ENCODE results near the gene FETUB.

The FETUB gene

GRCh38 chr3:186619787-186620212, 20.4 kb upstream of the FETUB start:
- Histone ChIP-seq H3K27me3 (no peaks in the 10 kb centered on the region), H3K36me3 (no peaks in the 10 kb centered on the region), H3K27ac (no peak overlapping the region), H3K4me3 (no peak overlapping the region), H3K9ac (no peak overlapping the region), H3K4me2 (no peak overlapping the region), H3K9me3 (replicated peaks in 1 of 11) (no peaks in the 10 kb centered on the region), H4K20me1 (no peaks in the 10 kb centered on the region), H3K4me1 (peaks cover 0 to 9% (median 5%) of the 10 kb centered on the region in 10 experiments; a peak in 11 of 20 replicates)
- no peak for TF ChIP-seq Cebpa-rat (IDR thresholded peaks at IDR 0.05)

- H3K4me3 ChIP-seq: no peak overlapping the region
- H3K36me3 ChIP-seq: no peaks in the 10 kb centered on the region
- H3K27me3 ChIP-seq: no peaks in the 10 kb centered on the region
- no peaks in the 10 kb centered on the region for H4K20me1 ChIP-seq
- H3K9ac ChIP-seq: no peak overlapping the region
- TF ChIP-seq Cebpa-rat (IDR thresholded peaks at IDR 0.05): no peak
- H3K27ac ChIP-seq: no peak overlapping the region
- H3K4me1 ChIP-seq: peaks cover 0 to 9% (median 5%) of the 10 kb centered on the region in 10 experiments; a peak in 9 of 20 replicates
- H3K4me2 ChIP-seq: no peak overlapping the region
- no peaks in the 10 kb centered on the region for H3K9me3 ChIP-seq (replicated peaks in 1 of 11)
Observed at GRCh38 chr3:186620213-186621092, 19.7 kb upstream of the FETUB start.

GRCh38 chr3:186621894-186622650, 18.1 kb upstream of the FETUB start:
- H3K9ac ChIP-seq: no peak overlapping the region
- H3K27me3 ChIP-seq: no peaks in the 10 kb centered on the region
- H3K4me1 ChIP-seq: peaks cover 0 to 3% (median 0%) of the 10 kb centered on the region in 10 experiments; a peak in 4 of 20 replicates
- TF ChIP-seq Cebpa-rat (IDR thresholded peaks at IDR 0.05): no peak
- no peaks in the 10 kb centered on the region for H4K20me1 ChIP-seq
- H3K4me2 ChIP-seq: no peak overlapping the region
- no peak overlapping the region for H3K4me3 ChIP-seq
- no peaks in the 10 kb centered on the region for H3K9me3 ChIP-seq (replicated peaks in 1 of 11)
- H3K27ac ChIP-seq: no peak overlapping the region
- no peaks in the 10 kb centered on the region for H3K36me3 ChIP-seq

GRCh38 chr3:186622651-186623310, 17.4 kb upstream of the FETUB start:
- Histone ChIP-seq H3K36me3 (no peaks in the 10 kb centered on the region), H3K27me3 (no peaks in the 10 kb centered on the region), H3K9ac (no peak overlapping the region), H3K4me3 (no peak overlapping the region), H3K27ac (no peak overlapping the region), H3K9me3 (replicated peaks in 1 of 11) (no peaks in the 10 kb centered on the region), H4K20me1 (no peaks in the 10 kb centered on the region), H3K4me1 (no peaks in the 10 kb centered on the region), H3K4me2 (no peak overlapping the region)
- no peak for TF ChIP-seq Cebpa-rat (IDR thresholded peaks at IDR 0.05)

- Histone ChIP-seq H3K4me1 (no peaks in the 10 kb centered on the region), H3K4me3 (no peak overlapping the region), H3K4me2 (no peak overlapping the region), H3K9me3 (replicated peaks in 1 of 11) (no peaks in the 10 kb centered on the region), H3K27me3 (no peaks in the 10 kb centered on the region), H3K9ac (no peak overlapping the region), H3K27ac (no peak overlapping the region), H3K36me3 (no peaks in the 10 kb centered on the region), H4K20me1 (no peaks in the 10 kb centered on the region)
- TF ChIP-seq Cebpa-rat (IDR thresholded peaks at IDR 0.05): no peak
Observed at GRCh38 chr3:186624598-186624997, 15.6 kb upstream of the FETUB start.

- Histone ChIP-seq H3K9me3 (replicated peaks in 1 of 11) (no peaks in the 10 kb centered on the region), H3K27me3 (no peaks in the 10 kb centered on the region), H3K4me2 (no peak overlapping the region), H3K4me1 (no peaks in the 10 kb centered on the region), H3K4me3 (no peak overlapping the region), H3K9ac (no peak overlapping the region), H4K20me1 (no peaks in the 10 kb centered on the region), H3K36me3 (no peaks in the 10 kb centered on the region), H3K27ac (no peak overlapping the region)
- TF ChIP-seq Cebpa-rat (IDR thresholded peaks at IDR 0.05): 0 out of 22 replicates have a peak, but pooled peaks of 1 of the 11 experiments have one; percentile 16
Observed at GRCh38 chr3:186625600-186626042, 14.6 kb upstream of the FETUB start.

- Histone ChIP-seq H3K27ac (no peak overlapping the region), H3K4me2 (no peak overlapping the region), H3K27me3 (no peaks in the 10 kb centered on the region), H3K36me3 (no peaks in the 10 kb centered on the region), H3K9me3 (replicated peaks in 1 of 11) (no peaks in the 10 kb centered on the region), H3K4me3 (no peak overlapping the region), H3K9ac (no peak overlapping the region), H3K4me1 (no peaks in the 10 kb centered on the region), H4K20me1 (no peaks in the 10 kb centered on the region)
- TF ChIP-seq Cebpa-rat (IDR thresholded peaks at IDR 0.05): no peak
Observed at GRCh38 chr3:186626254-186626847, 13.8 kb upstream of the FETUB start.

GRCh38 chr3:186627852-186628414, 12.3 kb upstream of the FETUB start:
- no peaks in the 10 kb centered on the region for H3K4me1 ChIP-seq

More at GRCh38 chr3:186627852-186628414, 12.3 kb upstream of the FETUB start:
- Histone ChIP-seq H3K9ac (no peak overlapping the region), H3K4me2 (no peak overlapping the region), H3K4me3 (no peak overlapping the region), H3K27me3 (no peaks in the 10 kb centered on the region), H4K20me1 (no peaks in the 10 kb centered on the region), H3K9me3 (replicated peaks in 1 of 11) (no peaks in the 10 kb centered on the region), H3K27ac (no peak overlapping the region), H3K36me3 (no peaks in the 10 kb centered on the region)
- TF ChIP-seq Cebpa-rat (IDR thresholded peaks at IDR 0.05): no peak

All from BLaER1 treated with 17β-estradiol and CSF1 and Interleukin-3, amounts not matched to agents 10 nM and 100 nM (cell line).